Measurements from ENCODE around the gene CNTN1. TPM values are rescaled to one million over a fixed set of nuclear protein-coding genes. Genes with fewer than 3 reads are reported as not detected.

CNTN1 gene
- total and polyA plus RNA-seq, 11 donors: 0.01 to 0.66 (median 0.20) TPM; not detected in 2

DNA sequence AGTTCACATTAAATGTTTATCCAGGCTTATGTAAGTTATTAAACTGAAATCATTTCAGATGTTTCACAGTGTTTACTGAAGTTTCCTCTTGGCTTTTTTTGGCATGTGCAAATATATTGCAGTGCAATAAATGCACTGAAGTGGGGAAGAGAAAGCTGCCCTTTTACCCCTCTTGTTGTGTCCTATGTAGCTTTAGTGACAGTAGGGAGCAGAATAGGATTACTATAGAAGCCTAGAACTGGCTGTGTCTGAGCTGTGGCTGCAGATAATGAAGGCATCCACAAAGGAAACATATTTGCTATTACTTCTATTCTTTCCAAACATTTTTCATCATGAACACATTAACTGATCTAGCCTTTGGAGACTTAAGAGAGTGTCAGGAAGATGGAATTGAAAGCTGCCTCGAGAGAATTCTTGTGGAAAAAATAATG is 24.1 kb upstream of the CNTN1 start:
- H3K4me1 ChIP-seq: no peaks in the 10 kb centered on the region
- WGBS, 4 donors: 19 to 43% (median 33%) methylated on average over 1 of the region's 1 CpG
- no peak for DNase-seq
- H3K4me3 ChIP-seq: no peak overlapping the region
- H3K36me3 ChIP-seq: no peaks in the 10 kb centered on the region
- ATAC-seq: no peak
- no peaks in the 10 kb centered on the region for H3K27me3 ChIP-seq
- intact Hi-C loops (cut with DNase I): no loop called here
- no peak for TF ChIP-seq POLR2A (IDR thresholded peaks at IDR 0.05)
- TF ChIP-seq, protein P1, sequence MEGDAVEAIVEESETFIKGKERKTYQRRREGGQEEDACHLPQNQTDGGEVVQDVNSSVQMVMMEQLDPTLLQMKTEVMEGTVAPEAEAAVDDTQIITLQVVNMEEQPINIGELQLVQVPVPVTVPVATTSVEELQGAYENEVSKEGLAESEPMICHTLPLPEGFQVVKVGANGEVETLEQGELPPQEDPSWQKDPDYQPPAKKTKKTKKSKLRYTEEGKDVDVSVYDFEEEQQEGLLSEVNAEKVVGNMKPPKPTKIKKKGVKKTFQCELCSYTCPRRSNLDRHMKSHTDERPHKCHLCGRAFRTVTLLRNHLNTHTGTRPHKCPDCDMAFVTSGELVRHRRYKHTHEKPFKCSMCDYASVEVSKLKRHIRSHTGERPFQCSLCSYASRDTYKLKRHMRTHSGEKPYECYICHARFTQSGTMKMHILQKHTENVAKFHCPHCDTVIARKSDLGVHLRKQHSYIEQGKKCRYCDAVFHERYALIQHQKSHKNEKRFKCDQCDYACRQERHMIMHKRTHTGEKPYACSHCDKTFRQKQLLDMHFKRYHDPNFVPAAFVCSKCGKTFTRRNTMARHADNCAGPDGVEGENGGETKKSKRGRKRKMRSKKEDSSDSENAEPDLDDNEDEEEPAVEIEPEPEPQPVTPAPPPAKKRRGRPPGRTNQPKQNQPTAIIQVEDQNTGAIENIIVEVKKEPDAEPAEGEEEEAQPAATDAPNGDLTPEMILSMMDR (IDR thresholded peaks at IDR 0.05): no peak
- no peak overlapping the region for H3K27ac ChIP-seq
- peaks cover 0 to 5% (median 0%) of the 10 kb centered on the region in 12 donors for H3K9me3 ChIP-seq

DNA sequence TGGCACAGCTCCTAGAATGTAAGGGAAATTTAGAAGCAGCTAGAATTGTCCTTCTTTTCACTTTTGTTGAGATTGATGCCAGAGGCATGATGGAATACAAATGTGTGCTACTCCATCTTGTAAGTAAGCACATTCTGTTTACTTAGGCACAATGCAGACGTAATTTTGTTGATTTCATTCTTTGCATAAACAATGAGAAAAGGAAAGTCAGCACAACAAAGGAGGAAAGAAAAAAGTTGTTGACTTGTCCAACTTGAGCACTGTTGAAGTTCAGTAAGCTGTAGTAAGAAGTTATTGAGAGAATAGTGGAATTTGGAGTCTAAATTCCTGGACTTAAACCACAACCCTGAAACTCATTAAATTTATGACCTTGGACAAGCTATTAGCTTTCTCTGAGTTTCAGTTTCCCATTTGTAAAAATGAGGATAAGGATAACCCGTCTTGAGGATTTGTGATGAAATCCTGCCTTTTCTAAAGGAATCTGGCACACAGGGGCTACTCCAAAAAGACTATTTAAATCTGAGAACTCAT is 19.4 kb upstream of the CNTN1 start:
- Histone ChIP-seq H3K9me3 (peaks cover 0 to 11% (median 0%) of the 10 kb centered on the region in 12 donors), H3K27me3 (no peaks in the 10 kb centered on the region), H3K36me3 (no peaks in the 10 kb centered on the region), H3K4me3 (no peak overlapping the region), H3K4me1 (no peaks in the 10 kb centered on the region), H3K27ac (no peak overlapping the region)
- intact Hi-C loops (cut with DNase I): no loop called here
- DNase-seq (no peak), ATAC-seq (no peak)
- TF ChIP-seq, protein P1 (IDR thresholded peaks at IDR 0.05): no peak
- no peak for TF ChIP-seq POLR2A (IDR thresholded peaks at IDR 0.05)
- WGBS, 4 donors: 42 to 56% (median 44%) methylated on average over 2 of the region's 2 CpGs

DNA sequence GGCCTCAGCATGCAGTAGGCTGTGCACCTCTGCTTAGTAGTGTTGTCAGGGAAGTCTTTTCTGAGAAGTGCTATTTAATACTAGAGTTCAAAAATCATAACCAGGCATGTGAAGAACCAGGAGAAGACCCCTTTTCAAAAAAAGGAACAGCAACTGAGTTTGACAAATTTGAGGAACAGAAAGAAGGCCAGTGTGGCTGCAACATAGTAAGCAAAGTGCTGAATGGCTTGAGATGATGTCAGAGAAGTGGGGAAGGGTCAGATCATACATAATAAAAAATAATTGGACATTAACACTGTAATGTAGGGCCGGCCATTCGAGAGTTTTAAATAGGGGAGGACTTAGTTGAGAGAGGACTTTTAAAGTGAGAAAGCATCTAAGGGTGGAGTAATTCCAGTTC is 11.1 kb upstream of the CNTN1 start:
- no peak overlapping the region for H3K27ac ChIP-seq
- H3K9me3 ChIP-seq: peaks cover 0 to 18% (median 0%) of the 10 kb centered on the region in 12 donors
- no peak for TF ChIP-seq POLR2A (IDR thresholded peaks at IDR 0.05)
- TF ChIP-seq, protein P1 (IDR thresholded peaks at IDR 0.05): no peak
- H3K4me3 ChIP-seq: no peak overlapping the region
- DNase-seq: no peak
- intact Hi-C loops (cut with DNase I): no loop called here
- no peak for ATAC-seq
- H3K27me3 ChIP-seq: no peaks in the 10 kb centered on the region
- 76 to 85% (median 82%) methylated on average over 2 of the region's 2 CpGs for WGBS, 4 donors
- no peaks in the 10 kb centered on the region for H3K4me1 ChIP-seq
- no peaks in the 10 kb centered on the region for H3K36me3 ChIP-seq

DNA sequence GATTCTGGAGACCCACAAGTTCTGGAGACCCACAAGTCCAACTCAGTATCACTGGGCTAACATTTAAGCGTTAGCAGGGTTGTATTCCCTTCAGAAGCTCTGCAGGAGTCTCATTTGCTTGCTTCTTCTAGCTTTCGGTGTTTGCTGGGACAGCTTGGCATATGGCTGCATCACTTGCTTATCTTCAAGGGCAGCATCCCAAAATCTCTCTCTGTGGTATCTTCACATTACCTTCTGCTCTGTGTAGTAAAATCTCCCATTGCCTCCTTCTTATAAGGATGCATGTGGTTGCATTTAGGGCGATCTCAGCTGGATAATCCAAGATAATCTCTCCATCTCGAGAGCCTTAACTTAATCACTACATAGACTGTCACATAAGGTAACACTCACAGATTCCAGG is 7.3 kb upstream of the CNTN1 start:
- ATAC-seq (no peak), DNase-seq (no peak)
- no peak for TF ChIP-seq POLR2A (IDR thresholded peaks at IDR 0.05)
- TF ChIP-seq, protein P1 (IDR thresholded peaks at IDR 0.05): no peak
- Histone ChIP-seq H3K27me3 (peaks cover 0 to 6% (median 0%) of the 10 kb centered on the region in 9 donors), H3K27ac (no peak overlapping the region), H3K36me3 (no peaks in the 10 kb centered on the region), H3K9me3 (no peaks in the 10 kb centered on the region), H3K4me3 (no peak overlapping the region), H3K4me1 (no peaks in the 10 kb centered on the region)
- 57 to 63% (median 59%) methylated on average over 4 of the region's 4 CpGs for WGBS, 4 donors
- intact Hi-C loops (cut with DNase I): no loop called here
